Measurements from ENCODE around the gene SEZ6. TPM values are rescaled to one million over a fixed set of nuclear protein-coding genes. Genes with fewer than 3 reads are reported as not detected.

Gene SEZ6
- total and polyA plus RNA-seq, 2 donors from 2014 or later, result not detected

DNA sequence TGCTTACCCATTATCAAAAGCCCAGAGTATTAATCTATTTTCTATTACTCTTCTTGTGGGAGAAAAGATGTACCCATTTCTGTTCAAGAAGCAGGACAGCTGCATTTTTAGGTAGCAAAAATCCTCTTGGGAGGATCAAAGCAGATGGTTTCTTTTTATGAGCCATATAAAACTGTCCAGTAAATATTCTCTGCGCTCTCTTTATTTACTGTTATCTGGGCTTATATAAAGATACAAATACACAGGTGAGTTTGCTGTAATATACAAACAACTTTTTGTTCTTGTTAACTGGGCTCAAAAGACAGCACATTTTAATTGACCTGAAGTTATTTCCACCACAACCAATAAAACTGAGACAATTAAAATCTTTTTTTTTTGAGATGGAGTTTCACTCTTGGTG, 64.6 kb downstream of the SEZ6 start:
- FAIRE-seq, result no peak
- H3K9ac ChIP-seq (ENCODE audit: low read length in 3 of 3), result no peak overlapping the region
- H3K4me1 ChIP-seq (ENCODE audit: control insufficient read depth in 2 of 3, insufficient read depth in 2 of 3, low read depth in 1 of 3, low read length in 3 of 3), result peaks cover 0 to 14% (median 10%) of the 10 kb centered on the region in 3 donors
- no peaks in the 10 kb centered on the region for H3K27me3 ChIP-seq (ENCODE audit: control insufficient read depth, insufficient read depth, low read length)
- DNase-seq, result no peak
- no peak overlapping the region for H3K4me3 ChIP-seq (ENCODE audit: low read length in 3 of 3)
- H3K9me3 ChIP-seq (ENCODE audit: control insufficient read depth in 2 of 3, insufficient read depth in 1 of 3, low read length in 3 of 3), result no peaks in the 10 kb centered on the region
- TF ChIP-seq CTCF (IDR thresholded peaks at IDR 0.05; ENCODE audit: borderline replicate concordance, extremely low read depth, insufficient read depth), result no peak
- intact Hi-C loops (cut with DNase I), result no loop called here
- peaks cover 0 to 4% (median 0%) of the 10 kb centered on the region in 3 donors for H3K36me3 ChIP-seq (ENCODE audit: control insufficient read depth in 2 of 3, insufficient read depth in 3 of 3, low read length in 3 of 3)
- no peak overlapping the region for H3K27ac ChIP-seq (ENCODE audit: low read depth in 2 of 2, low read length in 2 of 2)

DNA sequence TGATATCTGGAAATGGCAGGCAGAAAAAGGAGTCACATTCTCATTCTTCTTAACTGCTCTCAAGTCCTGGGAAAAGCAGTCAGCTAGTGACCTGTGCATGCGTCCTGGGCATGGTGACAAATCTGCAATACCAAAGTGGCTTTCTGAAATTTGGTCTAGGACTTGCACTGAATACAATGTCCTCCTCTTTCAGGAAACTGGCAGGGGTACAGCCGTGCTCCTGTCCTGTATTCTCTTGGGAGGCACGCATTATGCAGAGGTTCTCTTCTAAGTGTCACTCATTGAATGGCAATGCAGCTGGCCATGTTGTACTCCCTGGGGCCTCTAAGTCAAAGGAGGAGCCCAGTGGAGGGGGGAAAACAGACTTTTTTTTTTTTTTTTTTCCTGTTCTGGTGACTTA, 65.2 kb downstream of the SEZ6 start:
- H3K9me3 ChIP-seq (ENCODE audit: control insufficient read depth in 2 of 3, insufficient read depth in 1 of 3, low read length in 3 of 3), result no peaks in the 10 kb centered on the region
- H3K36me3 ChIP-seq (ENCODE audit: control insufficient read depth in 2 of 3, insufficient read depth in 3 of 3, low read length in 3 of 3), result peaks cover 0 to 4% (median 0%) of the 10 kb centered on the region in 3 donors
- no peak overlapping the region for H3K4me3 ChIP-seq (ENCODE audit: low read length in 3 of 3)
- DNase-seq (no peak), FAIRE-seq (no peak)
- H3K27me3 ChIP-seq (ENCODE audit: control insufficient read depth, insufficient read depth, low read length), result no peaks in the 10 kb centered on the region
- no peak for TF ChIP-seq CTCF (IDR thresholded peaks at IDR 0.05; ENCODE audit: borderline replicate concordance, extremely low read depth, insufficient read depth)
- H3K4me1 ChIP-seq (ENCODE audit: control insufficient read depth in 2 of 3, insufficient read depth in 2 of 3, low read depth in 1 of 3, low read length in 3 of 3), result peaks cover 0 to 13% (median 11%) of the 10 kb centered on the region in 3 donors
- H3K9ac ChIP-seq (ENCODE audit: low read length in 3 of 3), result no peak overlapping the region
- intact Hi-C loops (cut with DNase I), result no loop called here
- H3K27ac ChIP-seq (ENCODE audit: low read depth in 2 of 2, low read length in 2 of 2), result no peak overlapping the region

DNA sequence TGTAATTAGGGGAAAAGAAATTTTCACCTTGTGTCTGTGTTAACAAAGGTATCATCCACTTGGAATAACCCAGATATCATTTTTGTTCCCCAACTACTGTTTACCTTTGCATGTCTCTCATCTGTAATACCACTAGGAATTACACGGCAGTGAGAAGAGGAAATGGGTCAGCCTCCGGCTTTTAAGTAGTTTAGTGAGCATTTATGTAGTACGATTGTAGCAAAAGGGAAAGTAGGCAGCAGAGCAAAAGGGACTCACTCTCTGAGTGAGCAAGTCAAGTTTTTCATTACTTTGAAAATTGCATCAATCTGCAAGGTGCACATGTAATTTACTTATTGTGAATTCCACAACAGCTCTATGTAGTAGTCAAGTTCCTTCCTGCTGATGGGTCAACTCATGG, 65.7 kb downstream of the SEZ6 start:
- Histone ChIP-seq H3K36me3 (ENCODE audit: control insufficient read depth in 2 of 3, insufficient read depth in 3 of 3, low read length in 3 of 3) (peaks cover 0 to 4% (median 0%) of the 10 kb centered on the region in 3 donors), H3K27ac (ENCODE audit: low read depth in 2 of 2, low read length in 2 of 2) (no peak overlapping the region), H3K4me1 (ENCODE audit: control insufficient read depth in 2 of 3, insufficient read depth in 2 of 3, low read depth in 1 of 3, low read length in 3 of 3) (peaks cover 0 to 13% (median 10%) of the 10 kb centered on the region in 3 donors), H3K9ac (ENCODE audit: low read length in 3 of 3) (no peak overlapping the region), H3K27me3 (ENCODE audit: control insufficient read depth, insufficient read depth, low read length) (no peaks in the 10 kb centered on the region), H3K9me3 (ENCODE audit: control insufficient read depth in 2 of 3, insufficient read depth in 1 of 3, low read length in 3 of 3) (no peaks in the 10 kb centered on the region), H3K4me3 (ENCODE audit: low read length in 3 of 3) (no peak overlapping the region)
- no peak for FAIRE-seq
- intact Hi-C loops (cut with DNase I), result no loop called here
- DNase-seq, result no peak
- no peak for TF ChIP-seq CTCF (IDR thresholded peaks at IDR 0.05; ENCODE audit: borderline replicate concordance, extremely low read depth, insufficient read depth)

DNA sequence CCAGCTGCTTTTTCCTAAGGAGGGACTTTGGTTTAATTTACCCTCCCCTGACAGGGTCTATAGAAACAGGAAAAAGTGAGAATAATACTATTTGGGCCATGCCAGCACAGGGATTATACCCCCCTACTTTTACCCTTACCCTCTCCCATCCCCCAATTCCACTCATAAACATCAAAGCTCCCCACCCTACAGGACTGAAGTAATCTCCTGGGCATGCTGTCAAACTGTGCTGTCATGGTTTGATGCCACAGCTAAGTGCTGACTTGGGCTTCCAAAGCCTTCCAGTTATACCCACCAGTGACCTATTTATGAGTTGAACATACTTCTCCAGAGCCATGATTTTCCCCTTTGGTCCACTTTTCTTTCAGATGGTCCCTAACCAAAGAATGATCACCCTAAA, 67.3 kb downstream of the SEZ6 start:
- peaks cover 0 to 13% (median 7%) of the 10 kb centered on the region in 3 donors for H3K4me1 ChIP-seq (ENCODE audit: control insufficient read depth in 2 of 3, insufficient read depth in 2 of 3, low read depth in 1 of 3, low read length in 3 of 3)
- no peak overlapping the region for H3K27ac ChIP-seq (ENCODE audit: low read depth in 2 of 2, low read length in 2 of 2)
- no peak for TF ChIP-seq CTCF (IDR thresholded peaks at IDR 0.05; ENCODE audit: borderline replicate concordance, extremely low read depth, insufficient read depth)
- intact Hi-C loops (cut with DNase I), result no loop called here
- H3K36me3 ChIP-seq (ENCODE audit: control insufficient read depth in 2 of 3, insufficient read depth in 3 of 3, low read length in 3 of 3), result no peaks in the 10 kb centered on the region
- H3K9me3 ChIP-seq (ENCODE audit: control insufficient read depth in 2 of 3, insufficient read depth in 1 of 3, low read length in 3 of 3), result no peaks in the 10 kb centered on the region
- H3K27me3 ChIP-seq (ENCODE audit: control insufficient read depth, insufficient read depth, low read length), result no peaks in the 10 kb centered on the region
- no peak overlapping the region for H3K4me3 ChIP-seq (ENCODE audit: low read length in 3 of 3)
- DNase-seq, result no peak
- H3K9ac ChIP-seq (ENCODE audit: low read length in 3 of 3), result no peak overlapping the region
- no peak for FAIRE-seq
